ENCODE measurements around the gene DCAF8.

GRCh38 chr1:160277330-160277729 is 15.0 kb upstream of the DCAF8 start:
- TF ChIP-seq, protein P1, sequence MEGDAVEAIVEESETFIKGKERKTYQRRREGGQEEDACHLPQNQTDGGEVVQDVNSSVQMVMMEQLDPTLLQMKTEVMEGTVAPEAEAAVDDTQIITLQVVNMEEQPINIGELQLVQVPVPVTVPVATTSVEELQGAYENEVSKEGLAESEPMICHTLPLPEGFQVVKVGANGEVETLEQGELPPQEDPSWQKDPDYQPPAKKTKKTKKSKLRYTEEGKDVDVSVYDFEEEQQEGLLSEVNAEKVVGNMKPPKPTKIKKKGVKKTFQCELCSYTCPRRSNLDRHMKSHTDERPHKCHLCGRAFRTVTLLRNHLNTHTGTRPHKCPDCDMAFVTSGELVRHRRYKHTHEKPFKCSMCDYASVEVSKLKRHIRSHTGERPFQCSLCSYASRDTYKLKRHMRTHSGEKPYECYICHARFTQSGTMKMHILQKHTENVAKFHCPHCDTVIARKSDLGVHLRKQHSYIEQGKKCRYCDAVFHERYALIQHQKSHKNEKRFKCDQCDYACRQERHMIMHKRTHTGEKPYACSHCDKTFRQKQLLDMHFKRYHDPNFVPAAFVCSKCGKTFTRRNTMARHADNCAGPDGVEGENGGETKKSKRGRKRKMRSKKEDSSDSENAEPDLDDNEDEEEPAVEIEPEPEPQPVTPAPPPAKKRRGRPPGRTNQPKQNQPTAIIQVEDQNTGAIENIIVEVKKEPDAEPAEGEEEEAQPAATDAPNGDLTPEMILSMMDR (IDR thresholded peaks at IDR 0.05 in 2 of 3, conservative IDR thresholded peaks at IDR 0.05 in 1 of 3; ENCODE audit: borderline replicate concordance in 1 of 3, insufficient read depth in 1 of 3, low read depth in 2 of 3, low read length in 2 of 3), result no peak
- no peak for TF ChIP-seq JUND (IDR thresholded peaks at IDR 0.05)
- no peak for TF ChIP-seq RAD21 (IDR thresholded peaks at IDR 0.05; ENCODE audit: low read depth)
- no peak for TF ChIP-seq EZH2 (IDR thresholded peaks at IDR 0.05)
